CD14-positive monocyte (primary cell): ENCODE results near the gene CHI3L1. TPM values are rescaled to one million over a fixed set of nuclear protein-coding genes. Genes with fewer than 3 reads are reported as not detected.

Experiments used
- DNase-seq, 3 donors: peaks; one replicate each; pipeline ENCODE4 v3.0.0-alpha.2; 2011 to 2022
- H2AFZ ChIP-seq: 2 replicates; pipeline ENCODE4 v1.6.0; 2012; ENCODE audit warnings: mild to moderate bottlenecking, low read depth, low read length, inconsistent platforms; ENCODE audit not compliant: insufficient read depth, poor library complexity, severe bottlenecking
- H3K27ac ChIP-seq, 2 donors: 1 replicate in 1 of 2; 2 replicates in 1 of 2; pipeline ENCODE4 v1.5.1; 2012 to 2013; ENCODE audit warnings: low read length in 2 of 2, control low read depth in 1 of 2, inconsistent platforms in 1 of 2, low read depth in 1 of 2, mild to moderate bottlenecking in 1 of 2
- H3K27me3 ChIP-seq, 2 donors: one replicate each; pipeline versions ENCODE4 v1.6.0 to v1.6.1; 2011 to 2013; ENCODE audit warnings: low read length in 2 of 2; ENCODE audit not compliant: control insufficient read depth in 2 of 2, insufficient read depth in 2 of 2
- H3K36me3 ChIP-seq, 2 donors: replicated peaks in 1 of 2; 1 replicate in 1 of 2; 2 replicates in 1 of 2; pipeline versions ENCODE4 v1.5.1 to v1.6.1; 2012 to 2013; ENCODE audit warnings: low read length in 2 of 2, control low read depth in 1 of 2, inconsistent platforms in 1 of 2, mild to moderate bottlenecking in 1 of 2; ENCODE audit not compliant: insufficient read depth in 2 of 2, control insufficient read depth in 1 of 2
- H3K4me1 ChIP-seq, 2 donors: 1 replicate in 1 of 2; 2 replicates in 1 of 2; pipeline versions ENCODE4 v1.5.1 to v1.6.1; 2012 to 2013; ENCODE audit warnings: low read length in 2 of 2, control low read depth in 1 of 2, inconsistent platforms in 1 of 2, mild to moderate bottlenecking in 1 of 2, moderate library complexity in 1 of 2; ENCODE audit not compliant: insufficient read depth in 2 of 2, control insufficient read depth in 1 of 2
- H3K4me2 ChIP-seq: replicated peaks from 2 replicates; pipeline ENCODE3; 2012; ENCODE audit warnings: low read length, moderate library complexity, mild to moderate bottlenecking; ENCODE audit not compliant: poor library complexity, severe bottlenecking; ENCODE audit errors: extremely low read depth
- H3K4me3 ChIP-seq, 3 experiments: fragments of 200-600 bp in 1 of 3; sonication (generic) in 1 of 3; replicated peaks in 1 of 3; 1 replicate in 2 of 3; 2 replicates in 1 of 3; pipeline ENCODE4 v1.5.1; 2011 to 2013; ENCODE audit warnings: low read length in 3 of 3, mild to moderate bottlenecking in 3 of 3, control low read depth in 2 of 3, low read depth in 2 of 3, inconsistent platforms in 1 of 3, moderate library complexity in 1 of 3
- H3K79me2 ChIP-seq: 2 replicates; pipeline ENCODE4 v1.6.0; 2012; ENCODE audit warnings: mild to moderate bottlenecking, control low read depth, inconsistent platforms, low read length, moderate library complexity; ENCODE audit not compliant: insufficient read depth
- H3K9ac ChIP-seq: 2 replicates; pipeline ENCODE4 v1.6.0; 2017; ENCODE audit warnings: low read length, mild to moderate bottlenecking; ENCODE audit not compliant: insufficient read depth, poor library complexity, severe bottlenecking
- H3K9me3 ChIP-seq, 2 donors: replicated peaks in 1 of 2; 1 replicate in 1 of 2; 2 replicates in 1 of 2; pipeline versions ENCODE4 v1.5.1 to v1.6.1; 2012 to 2013; ENCODE audit warnings: low read length in 2 of 2, control low read depth in 1 of 2; ENCODE audit not compliant: control insufficient read depth in 1 of 2, insufficient read depth in 1 of 2
- H4K20me1 ChIP-seq: 2 replicates; pipeline ENCODE4 v1.6.0; 2012; ENCODE audit warnings: mild to moderate bottlenecking, low read length, control low read depth, moderate library complexity; ENCODE audit not compliant: insufficient read depth
- H3K27ac Mint-ChIP-seq, 7 donors: one replicate each; pipeline ENCODE4 v1.8.0; 2020; ENCODE audit warnings: mild to moderate bottlenecking in 7 of 7, mixed read lengths in 7 of 7, moderate library complexity in 6 of 7, inconsistent platforms in 2 of 7
- H3K27me3 Mint-ChIP-seq, 3 donors: one replicate each; pipeline ENCODE4 v1.8.0; 2021 to 2022; ENCODE audit warnings: low read depth in 3 of 3, mild to moderate bottlenecking in 3 of 3, mixed read lengths in 3 of 3, moderate library complexity in 3 of 3, inconsistent platforms in 1 of 3
- H3K36me3 Mint-ChIP-seq, 2 donors: one replicate each; pipeline ENCODE4 v1.8.0; 2020; ENCODE audit warnings: mixed read lengths in 2 of 2, inconsistent platforms in 1 of 2, mild to moderate bottlenecking in 1 of 2
- H3K4me1 Mint-ChIP-seq: one replicate; pipeline ENCODE4 v1.8.0; 2020; ENCODE audit warnings: mild to moderate bottlenecking, mixed read lengths
- H3K4me3 Mint-ChIP-seq, 2 donors: one replicate each; pipeline ENCODE4 v1.8.0; 2020; ENCODE audit warnings: mild to moderate bottlenecking in 2 of 2, mixed read lengths in 2 of 2, moderate library complexity in 1 of 2
- H3K9me3 Mint-ChIP-seq, 7 donors: one replicate each; pipeline ENCODE4 v1.8.0; 2020 to 2022; ENCODE audit warnings: mixed read lengths in 7 of 7, mild to moderate bottlenecking in 6 of 7, moderate library complexity in 6 of 7, inconsistent platforms in 2 of 7
- WGBS: methylation state at CpG from one replicate; pipeline ENCODE4 v1.1.5; 2013; ENCODE audit warnings: missing lambda C conversion rate; ENCODE audit not compliant: insufficient coverage; 5-methylcytosine and 5-hydroxymethylcytosine counted together
- intact Hi-C, 2 donors: fragments of 100-400 bp; cut with micrococcal nuclease; formaldehyde crosslinking; loops; one replicate each; pipeline versions ENCODE4 v1.15.0 to v1.15.1; 2023
- polyA plus RNA-seq, 3 donors: library from polyadenylated mRNA; depleted of rRNA in 1 of 3; unstranded in 2 of 3; stranded (reverse) in 1 of 3; fragments of 300-500 nt in 2 of 3; fragments of >200 nt in 1 of 3; fragmentation: Illumina TruSeq in 2 of 3; gene quantifications; 1 replicate in 2 of 3; 2 replicates in 1 of 3; pipeline ENCODE4 v1.2.3, GENCODE V29; 2012 to 2021
- TF ChIP-seq, protein P1 (sequence below): fragments of 200-600 bp; IDR thresholded peaks from one replicate; pipeline ENCODE4 v1.8.0; 2022; ENCODE audit warnings: antibody characterized with exemption, mild to moderate bottlenecking

CHI3L1 gene
- polyA plus RNA-seq, 3 donors: 0.37 to 0.44 (median 0.43) TPM

DNA sequence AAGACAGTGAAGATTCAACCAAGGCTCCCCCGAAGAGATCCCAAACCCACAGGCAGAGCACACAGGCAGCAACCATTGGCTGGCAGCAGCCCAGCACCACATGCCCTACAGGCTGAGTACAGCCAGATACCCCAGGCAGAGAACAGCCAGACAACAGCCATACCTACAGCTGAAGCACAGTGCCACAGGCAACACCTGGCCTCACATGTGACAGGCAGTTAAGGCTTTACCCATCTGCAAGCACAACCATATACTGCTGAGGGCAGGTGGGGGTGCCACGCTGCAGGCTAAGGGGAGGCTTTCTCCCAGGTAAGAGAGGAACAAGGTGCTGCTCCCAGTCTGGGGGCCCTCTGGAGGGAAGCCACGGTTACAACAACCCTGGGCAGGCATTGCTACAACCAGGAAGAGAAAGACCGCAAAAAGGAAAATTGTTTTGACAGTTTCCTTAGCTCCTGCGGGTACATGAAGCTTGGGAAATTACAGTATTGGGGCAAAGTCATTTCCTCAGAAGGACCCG is 30.7 kb upstream of the CHI3L1 start:
- Histone ChIP-seq H3K27me3 (peaks cover 0 to 5% of the 10 kb centered on the region in 2 donors), H3K36me3 (no peaks in the 10 kb centered on the region), H3K27ac (no peak overlapping the region), H3K4me1 (peaks cover 31 to 39% of the 10 kb centered on the region in 2 donors), H3K79me2 (no peaks in the 10 kb centered on the region), H3K9me3 (no peaks in the 10 kb centered on the region), H3K4me3 (no peak overlapping the region), H3K4me2 (no peak overlapping the region), H3K9ac (no peak overlapping the region), H2AFZ (no peak overlapping the region), H4K20me1 (no peaks in the 10 kb centered on the region)
- intact Hi-C loops: loop anchor here (2.0 to 5.0 kb wide), 3 partner anchors 40 to 178 kb away; partner anchors contain the start of gene MYBPH (in 1 of the 2)
- Mint-ChIP-seq H3K9me3 (no peaks in the 10 kb centered on the region), H3K27ac (peak overlapping the region in 1 of 7 donors; percentile 76), H3K36me3 (no peaks in the 10 kb centered on the region), H3K4me1 (peaks cover 44% of the 10 kb centered on the region), H3K27me3 (peaks cover 7 to 30% (median 25%) of the 10 kb centered on the region in 3 donors), H3K4me3 (peak overlapping the region in 1 of 2 donors; percentile 62)
- DNase-seq: peak in 2 of 3 donors; percentile 22 to 25
- TF ChIP-seq, protein P1, sequence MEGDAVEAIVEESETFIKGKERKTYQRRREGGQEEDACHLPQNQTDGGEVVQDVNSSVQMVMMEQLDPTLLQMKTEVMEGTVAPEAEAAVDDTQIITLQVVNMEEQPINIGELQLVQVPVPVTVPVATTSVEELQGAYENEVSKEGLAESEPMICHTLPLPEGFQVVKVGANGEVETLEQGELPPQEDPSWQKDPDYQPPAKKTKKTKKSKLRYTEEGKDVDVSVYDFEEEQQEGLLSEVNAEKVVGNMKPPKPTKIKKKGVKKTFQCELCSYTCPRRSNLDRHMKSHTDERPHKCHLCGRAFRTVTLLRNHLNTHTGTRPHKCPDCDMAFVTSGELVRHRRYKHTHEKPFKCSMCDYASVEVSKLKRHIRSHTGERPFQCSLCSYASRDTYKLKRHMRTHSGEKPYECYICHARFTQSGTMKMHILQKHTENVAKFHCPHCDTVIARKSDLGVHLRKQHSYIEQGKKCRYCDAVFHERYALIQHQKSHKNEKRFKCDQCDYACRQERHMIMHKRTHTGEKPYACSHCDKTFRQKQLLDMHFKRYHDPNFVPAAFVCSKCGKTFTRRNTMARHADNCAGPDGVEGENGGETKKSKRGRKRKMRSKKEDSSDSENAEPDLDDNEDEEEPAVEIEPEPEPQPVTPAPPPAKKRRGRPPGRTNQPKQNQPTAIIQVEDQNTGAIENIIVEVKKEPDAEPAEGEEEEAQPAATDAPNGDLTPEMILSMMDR: no peak
- WGBS: 12% methylated on average over 6 of the region's 6 CpGs

DNA sequence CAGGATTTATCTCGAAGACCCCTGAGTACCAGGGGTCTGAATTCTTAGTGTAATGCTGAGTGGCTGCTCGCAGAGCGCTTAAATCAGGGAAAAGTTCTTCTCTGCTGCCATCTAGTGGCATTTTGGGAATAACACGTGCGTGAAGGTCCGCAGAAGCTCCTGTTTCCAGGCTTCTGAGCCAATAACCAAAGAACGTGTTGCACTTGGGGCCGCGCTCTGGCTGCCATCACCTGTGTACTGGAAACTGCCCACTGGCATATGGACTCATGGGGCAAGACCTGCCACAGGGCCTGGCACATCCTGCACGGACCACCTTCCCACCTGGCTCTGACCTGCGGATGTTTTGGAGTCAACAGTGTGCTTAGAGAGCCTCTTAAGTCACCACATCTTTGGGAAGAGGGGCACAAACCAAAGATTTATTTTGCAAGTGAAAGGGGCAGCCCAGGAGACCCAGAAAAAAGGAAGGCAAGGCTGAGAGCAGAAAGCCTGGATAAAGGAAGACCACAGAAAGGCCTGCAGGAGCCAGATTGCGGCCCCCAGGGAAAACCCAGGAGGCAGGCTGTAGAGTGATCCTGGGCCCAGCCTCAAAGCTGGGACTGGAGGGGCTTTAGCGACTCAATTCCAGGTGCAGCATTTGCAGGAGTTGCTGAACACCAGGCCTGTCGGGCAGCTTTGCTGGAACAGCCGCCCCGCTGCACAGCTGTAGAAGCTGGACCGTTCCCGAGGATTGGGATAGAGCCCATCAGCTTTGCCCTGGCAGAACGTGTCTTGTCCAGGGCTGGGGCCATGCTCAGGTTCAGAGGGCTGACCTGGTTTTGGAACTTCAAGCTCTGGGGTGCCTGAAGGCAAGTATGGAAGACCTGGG is 30.0 kb upstream of the CHI3L1 start:
- H3K9me3 ChIP-seq: no peaks in the 10 kb centered on the region
- H3K4me3 ChIP-seq: no peak overlapping the region
- no peak overlapping the region for H3K27ac ChIP-seq
- WGBS: 39% methylated on average over 19 of the region's 19 CpGs
- peak overlapping the region in 1 of 2 donors; percentile 62 for H3K4me3 Mint-ChIP-seq
- peaks cover 31 to 39% of the 10 kb centered on the region in 2 donors for H3K4me1 ChIP-seq
- H3K27me3 ChIP-seq: peaks cover 0 to 5% of the 10 kb centered on the region in 2 donors
- no peaks in the 10 kb centered on the region for H3K9me3 Mint-ChIP-seq
- intact Hi-C loops: loop anchor here (1.0 to 5.0 kb wide), 4 partner anchors 39 to 178 kb away; partner anchors contain the start of gene MYBPH (in 1 of the 2)
- no peak overlapping the region for H3K4me2 ChIP-seq
- H3K27ac Mint-ChIP-seq: peak overlapping the region in 4 of 7 donors; percentile 3 to 76 (median 23)
- H3K36me3 Mint-ChIP-seq: no peaks in the 10 kb centered on the region
- peak; percentile 54 to 75 (median 68) for DNase-seq
- no peaks in the 10 kb centered on the region for H3K36me3 ChIP-seq
- H3K4me1 Mint-ChIP-seq: peaks cover 44% of the 10 kb centered on the region
- no peak overlapping the region for H3K9ac ChIP-seq
- no peaks in the 10 kb centered on the region for H3K79me2 ChIP-seq
- TF ChIP-seq, protein P1: peak; percentile 90
- H3K27me3 Mint-ChIP-seq: peaks cover 7 to 30% (median 30%) of the 10 kb centered on the region in 3 donors
- H4K20me1 ChIP-seq: no peaks in the 10 kb centered on the region
- H2AFZ ChIP-seq: no peak overlapping the region
